Mesendoderm (in vitro differentiated cells): ENCODE results near the gene PREX1.

Experiments used
- DNase-seq: peaks from one replicate; pipeline ENCODE4 v3.0.0; 2013
- H2AK5ac ChIP-seq: 2 replicates; pipeline ENCODE4 v1.6.1; 2013; ENCODE audit warnings: low read length, inconsistent platforms
- H2BK120ac ChIP-seq: 2 replicates; pipeline ENCODE4 v1.6.1; 2013; ENCODE audit warnings: low read depth, mild to moderate bottlenecking, low read length, moderate library complexity, mixed read lengths
- H2BK15ac ChIP-seq: replicated peaks from 2 replicates; pipeline ENCODE4 v1.6.1; 2013; ENCODE audit warnings: low read depth, mild to moderate bottlenecking, moderate library complexity
- H2BK5ac ChIP-seq: 2 replicates; pipeline ENCODE4 v1.6.1; 2013; ENCODE audit warnings: low read length, inconsistent platforms
- H3K18ac ChIP-seq: 2 replicates; pipeline ENCODE4 v1.6.1; 2013; ENCODE audit warnings: mild to moderate bottlenecking, low read length, mixed read lengths
- H3K23ac ChIP-seq: one replicate; pipeline ENCODE4 v1.6.1; 2013; ENCODE audit warnings: low read length
- H3K27ac ChIP-seq: 2 replicates; pipeline ENCODE4 v1.5.1; 2013; ENCODE audit warnings: low read depth, mild to moderate bottlenecking, inconsistent platforms, low read length, moderate library complexity
- H3K27me3 ChIP-seq: 2 replicates; pipeline ENCODE4 v1.6.1; 2013; ENCODE audit warnings: low read length, control low read depth, mild to moderate bottlenecking, inconsistent platforms; ENCODE audit not compliant: insufficient read depth, poor library complexity
- H3K36me3 ChIP-seq: 2 replicates; pipeline ENCODE4 v1.6.1; 2013; ENCODE audit warnings: low read length, inconsistent platforms; ENCODE audit not compliant: control insufficient read depth, insufficient read depth
- H3K4ac ChIP-seq: one replicate; pipeline ENCODE4 v1.6.1; 2013; ENCODE audit warnings: low read depth, mild to moderate bottlenecking, low read length, moderate library complexity
- H3K4me1 ChIP-seq: 2 replicates; pipeline ENCODE4 v1.6.1; 2013; ENCODE audit warnings: low read depth, low read length, inconsistent platforms; ENCODE audit not compliant: control insufficient read depth
- H3K4me2 ChIP-seq: 2 replicates; pipeline ENCODE4 v1.6.1; 2013; ENCODE audit warnings: low read length
- H3K4me3 ChIP-seq: 2 replicates; pipeline ENCODE4 v1.5.1; 2013; ENCODE audit warnings: mild to moderate bottlenecking, low read length
- H3K56ac ChIP-seq: one replicate; pipeline ENCODE4 v1.6.1; 2013; ENCODE audit warnings: low read length
- H3K79me1 ChIP-seq: 2 replicates; pipeline ENCODE4 v1.6.1; 2013; ENCODE audit warnings: low read length, inconsistent platforms
- H3K79me2 ChIP-seq: 2 replicates; pipeline ENCODE4 v1.6.1; 2013; ENCODE audit warnings: mild to moderate bottlenecking, low read length; ENCODE audit not compliant: control insufficient read depth, insufficient read depth
- H3K9ac ChIP-seq: 2 replicates; pipeline ENCODE4 v1.6.1; 2013; ENCODE audit warnings: low read length, inconsistent platforms
- H4K5ac ChIP-seq: one replicate; pipeline ENCODE4 v1.6.1; 2013; ENCODE audit warnings: low read length
- H4K8ac ChIP-seq: one replicate; pipeline ENCODE4 v1.6.1; 2013; ENCODE audit warnings: low read depth, mild to moderate bottlenecking, control low read depth, low read length, moderate library complexity
- WGBS: extraction: QIAGEN DNeasy Blood & Tissue Kit; methylation state at CpG from one replicate; pipeline ENCODE4 v1.1.7; 2013; ENCODE audit warnings: low lambda C conversion rate, missing lambda C conversion rate; ENCODE audit not compliant: insufficient coverage; ENCODE audit errors: extremely low coverage; 5-methylcytosine and 5-hydroxymethylcytosine counted together

PREX1 gene

GRCh38 chr20:48802647-48803046, 25.2 kb downstream of the PREX1 start:
- Histone ChIP-seq H3K27ac (no peak overlapping the region), H2BK15ac (no peak overlapping the region), H3K23ac (no peak overlapping the region), H3K18ac (no peak overlapping the region), H4K5ac (no peak overlapping the region), H3K27me3 (no peaks in the 10 kb centered on the region), H3K9ac (no peak overlapping the region), H3K36me3 (no peaks in the 10 kb centered on the region), H3K4me3 (no peak overlapping the region), H2BK5ac (no peak overlapping the region), H3K79me1 (peaks cover 66% of the 10 kb centered on the region), H3K4me2 (no peak overlapping the region), H2BK120ac (no peak overlapping the region), H3K56ac (no peak overlapping the region), H3K4ac (no peak overlapping the region), H4K8ac (no peak overlapping the region), H3K79me2 (peaks cover 83% of the 10 kb centered on the region), H3K4me1 (peaks cover 18% of the 10 kb centered on the region), H2AK5ac (no peak overlapping the region)
- no peak for DNase-seq
- whole genome bisulfite sequencing = no CpG with 5 or more reads among the region's 7 CpGs

- Histone ChIP-seq H3K9ac (no peak overlapping the region), H3K4me3 (no peak overlapping the region), H3K4me2 (no peak overlapping the region), H3K18ac (no peak overlapping the region), H3K27ac (no peak overlapping the region), H3K36me3 (no peaks in the 10 kb centered on the region), H3K4ac (no peak overlapping the region), H3K56ac (no peak overlapping the region), H4K8ac (no peak overlapping the region), H3K79me1 (peaks cover 65% of the 10 kb centered on the region), H4K5ac (no peak overlapping the region), H2BK15ac (no peak overlapping the region), H2AK5ac (no peak overlapping the region), H3K4me1 (peaks cover 22% of the 10 kb centered on the region), H2BK5ac (no peak overlapping the region), H3K79me2 (peaks cover 82% of the 10 kb centered on the region), H2BK120ac (no peak overlapping the region), H3K27me3 (no peaks in the 10 kb centered on the region), H3K23ac (no peak overlapping the region)
- no peak for DNase-seq
- no CpG with 5 or more reads among the region's 2 CpGs for WGBS
Observed at GRCh38 chr20:48802216-48802615, 25.6 kb downstream of the PREX1 start.

GRCh38 chr20:48801197-48801596, 26.6 kb downstream of the PREX1 start:
- no peak overlapping the region for H2BK15ac ChIP-seq
- no peak overlapping the region for H3K56ac ChIP-seq
- DNase-seq = no peak
- no peak overlapping the region for H3K9ac ChIP-seq
- no peak overlapping the region for H3K18ac ChIP-seq
- H3K4me1 ChIP-seq = peaks cover 22% of the 10 kb centered on the region
- peaks cover 61% of the 10 kb centered on the region for H3K79me1 ChIP-seq
- no peak overlapping the region for H2BK5ac ChIP-seq
- no peak overlapping the region for H3K27ac ChIP-seq
- H3K36me3 ChIP-seq = no peaks in the 10 kb centered on the region
- H3K79me2 ChIP-seq = peaks cover 78% of the 10 kb centered on the region
- H3K27me3 ChIP-seq = no peaks in the 10 kb centered on the region
- H3K4me3 ChIP-seq = no peak overlapping the region
- H2BK120ac ChIP-seq = no peak overlapping the region
- no peak overlapping the region for H3K4me2 ChIP-seq
- no peak overlapping the region for H4K5ac ChIP-seq
- no CpG with 5 or more reads among the region's 10 CpGs for WGBS
- no peak overlapping the region for H3K4ac ChIP-seq
- H3K23ac ChIP-seq = no peak overlapping the region
- H2AK5ac ChIP-seq = no peak overlapping the region
- H4K8ac ChIP-seq = no peak overlapping the region

DNA sequence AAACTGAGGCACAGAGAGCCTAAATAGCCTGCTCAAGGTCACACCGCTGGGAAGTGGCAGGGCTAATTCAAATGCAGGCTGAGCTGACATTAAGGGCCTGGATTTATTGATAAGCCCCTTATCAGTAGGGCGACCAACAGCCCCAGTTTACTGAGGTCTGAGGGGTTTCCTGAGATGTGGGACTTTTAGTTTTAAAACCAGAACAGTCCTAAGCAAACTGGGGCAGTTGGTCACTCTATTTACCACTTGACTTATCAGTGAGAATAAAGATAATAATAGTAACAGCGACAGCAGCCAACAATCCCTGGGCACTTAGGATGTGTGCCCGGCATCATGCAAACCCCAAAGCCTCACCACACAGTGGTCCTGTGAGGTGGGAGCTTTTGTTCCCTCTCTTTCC, 27.6 kb downstream of the PREX1 start:
- Histone ChIP-seq H3K4me3 (no peak overlapping the region), H2AK5ac (no peak overlapping the region), H3K4me2 (no peak overlapping the region), H3K27me3 (no peaks in the 10 kb centered on the region), H3K4ac (no peak overlapping the region), H3K23ac (no peak overlapping the region), H2BK5ac (no peak overlapping the region), H3K18ac (no peak overlapping the region), H3K4me1 (peaks cover 22% of the 10 kb centered on the region), H4K5ac (no peak overlapping the region), H3K27ac (no peak overlapping the region), H2BK120ac (no peak overlapping the region), H4K8ac (no peak overlapping the region), H3K9ac (peak overlapping the region; percentile 22), H3K79me1 (peaks cover 57% of the 10 kb centered on the region), H3K56ac (peak overlapping the region; percentile 35), H3K79me2 (peaks cover 75% of the 10 kb centered on the region), H2BK15ac (no peak overlapping the region), H3K36me3 (no peaks in the 10 kb centered on the region)
- WGBS = no CpG with 5 or more reads among the region's 4 CpGs
- DNase-seq = no peak

- Histone ChIP-seq H3K79me1 (peaks cover 58% of the 10 kb centered on the region), H3K9ac (peak overlapping the region; percentile 22), H3K4me3 (no peak overlapping the region), H2BK120ac (no peak overlapping the region), H3K4ac (no peak overlapping the region), H3K27ac (no peak overlapping the region), H3K23ac (peak overlapping the region; percentile 75), H4K5ac (no peak overlapping the region), H3K56ac (peak overlapping the region; percentile 50), H3K79me2 (peaks cover 76% of the 10 kb centered on the region), H3K36me3 (no peaks in the 10 kb centered on the region), H2AK5ac (no peak overlapping the region), H2BK5ac (no peak overlapping the region), H3K4me1 (peaks cover 25% of the 10 kb centered on the region), H3K18ac (peak overlapping the region; percentile 13), H2BK15ac (no peak overlapping the region), H3K27me3 (no peaks in the 10 kb centered on the region), H3K4me2 (no peak overlapping the region), H4K8ac (no peak overlapping the region)
- no peak for DNase-seq
- no CpG with 5 or more reads among the region's 12 CpGs for WGBS
Observed at GRCh38 chr20:48799328-48800105, 28.3 kb downstream of the PREX1 start.
